Activated CD8-positive, alpha-beta memory T cell treated with anti-CD3 and anti-CD28 coated beads, Interleukin-2, amount 10 ng/mL, durations not matched to agents 7 days and 5 days (primary cell): Measurements from ENCODE around the gene TMEM174. TPM values are rescaled to one million over a fixed set of nuclear protein-coding genes. Genes with fewer than 3 reads are reported as not detected.

Source experiments
- ATAC-seq: fragments of 150-1000 bp; cut with Tn5 transposase; one replicate; pipeline ENCODE4 v1.10.0; 2021; ENCODE audit warnings: moderate library complexity
- CTCF ChIA-PET: fragments of 350-600 bp; sonication (Branson Sonifier 250); formaldehyde crosslinking; loops from one replicate; lab custom pipeline; 2021; ENCODE audit warnings: antibody characterized with exemption; lab: Charles Lee
- DNase-seq: peaks from one replicate; pipeline ENCODE4 v3.0.0-alpha.2; 2020
- H3K27ac Mint-ChIP-seq: one replicate; pipeline ENCODE4 v1.8.0; 2021; ENCODE audit warnings: mild to moderate bottlenecking, mixed read lengths
- H3K27me3 Mint-ChIP-seq: one replicate; pipeline ENCODE4 v1.8.0; 2021; ENCODE audit warnings: mixed read lengths
- H3K36me3 Mint-ChIP-seq: one replicate; pipeline ENCODE4 v1.8.0; 2021; ENCODE audit warnings: mild to moderate bottlenecking, mixed read lengths
- H3K4me1 Mint-ChIP-seq: one replicate; pipeline ENCODE4 v1.8.0; 2021; ENCODE audit warnings: mixed read lengths
- H3K4me3 Mint-ChIP-seq: one replicate; pipeline ENCODE4 v1.8.0; 2021; ENCODE audit warnings: mild to moderate bottlenecking, moderate library complexity, mixed read lengths
- H3K9me3 Mint-ChIP-seq: one replicate; pipeline ENCODE4 v1.8.0; 2022; ENCODE audit warnings: low read depth, mixed read lengths
- total RNA-seq, 2 experiments: library from RNA; stranded (reverse); gene quantifications; one replicate each; pipeline ENCODE4 v1.2.3, GENCODE V29; 2021

The TMEM174 gene
- total RNA-seq, 2 experiments from 2014 or later, result not detected

- Mint-ChIP-seq H3K27ac (peak overlapping the region; percentile 72), H3K36me3 (no peaks in the 10 kb centered on the region), H3K4me3 (no peak overlapping the region), H3K9me3 (no peaks in the 10 kb centered on the region), H3K4me1 (peaks cover 20% of the 10 kb centered on the region), H3K27me3 (peaks cover 90% of the 10 kb centered on the region)
- ATAC-seq (peak; percentile 76), DNase-seq (peak; percentile 84)
- CTCF ChIA-PET, result interaction anchor here (1.4 to 2.0 kb wide), 3 partner anchors 10 to 291 kb away, joined by 4 to 5 read pairs (median 5); no protein-coding TSS in a partner anchor
Measured at GRCh38 chr5:73160239-73160671, 12.7 kb upstream of the TMEM174 start.

GRCh38 chr5:73170522-73170921 lies 2.5 kb upstream of the TMEM174 start:
- ATAC-seq (no peak), DNase-seq (no peak)
- no peaks in the 10 kb centered on the region for H3K9me3 Mint-ChIP-seq
- CTCF ChIA-PET, result interaction anchor here (1.1 to 1.7 kb wide), 3 partner anchors 10 to 215 kb away, joined by 3 to 6 read pairs (median 5); partner anchors contain the start of gene FCHO2
- H3K36me3 Mint-ChIP-seq, result no peaks in the 10 kb centered on the region
- H3K4me1 Mint-ChIP-seq, result no peaks in the 10 kb centered on the region
- no peak overlapping the region for H3K27ac Mint-ChIP-seq
- H3K27me3 Mint-ChIP-seq, result peaks cover 83% of the 10 kb centered on the region
- H3K4me3 Mint-ChIP-seq, result no peak overlapping the region

- CTCF ChIA-PET, result interaction anchor here (1.1 to 1.7 kb wide), 3 partner anchors 11 to 216 kb away, joined by 3 to 6 read pairs (median 5); partner anchors contain the start of gene FCHO2
- no peaks in the 10 kb centered on the region for H3K4me1 Mint-ChIP-seq
- no peak overlapping the region for H3K27ac Mint-ChIP-seq
- H3K4me3 Mint-ChIP-seq, result no peak overlapping the region
- H3K9me3 Mint-ChIP-seq, result no peaks in the 10 kb centered on the region
- DNase-seq (no peak), ATAC-seq (no peak)
- H3K27me3 Mint-ChIP-seq, result peaks cover 80% of the 10 kb centered on the region
- H3K36me3 Mint-ChIP-seq, result no peaks in the 10 kb centered on the region
Measured at GRCh38 chr5:73171495-73171894, 1.5 kb upstream of the TMEM174 start.

GRCh38 chr5:73174100-73174815 lies 1.3 kb downstream of the TMEM174 start:
- CTCF ChIA-PET, result no interaction called here
- no peak for ATAC-seq
- no peak for DNase-seq
- Mint-ChIP-seq H3K27me3 (peaks cover 88% of the 10 kb centered on the region), H3K36me3 (no peaks in the 10 kb centered on the region), H3K4me1 (no peaks in the 10 kb centered on the region), H3K4me3 (no peak overlapping the region), H3K27ac (no peak overlapping the region), H3K9me3 (no peaks in the 10 kb centered on the region)

- ATAC-seq (no peak), DNase-seq (no peak)
- Mint-ChIP-seq H3K4me3 (no peak overlapping the region), H3K9me3 (no peaks in the 10 kb centered on the region), H3K4me1 (no peaks in the 10 kb centered on the region), H3K27ac (no peak overlapping the region), H3K36me3 (no peaks in the 10 kb centered on the region), H3K27me3 (peaks cover 87% of the 10 kb centered on the region)
- CTCF ChIA-PET, result no interaction called here
Measured at GRCh38 chr5:73176250-73176649, 3.3 kb downstream of the TMEM174 start.

- no peaks in the 10 kb centered on the region for H3K36me3 Mint-ChIP-seq
Measured at GRCh38 chr5:73178265-73178664, 5.3 kb downstream of the TMEM174 start.

GRCh38 chr5:73179730-73180129 lies 6.7 kb downstream of the TMEM174 start:
- Mint-ChIP-seq H3K4me1 (no peaks in the 10 kb centered on the region), H3K9me3 (no peaks in the 10 kb centered on the region), H3K4me3 (no peak overlapping the region), H3K27me3 (peaks cover 69% of the 10 kb centered on the region), H3K27ac (no peak overlapping the region), H3K36me3 (no peaks in the 10 kb centered on the region)
- CTCF ChIA-PET, result no interaction called here
- no peak for ATAC-seq
- no peak for DNase-seq

More at GRCh38 chr5:73178265-73178664, 5.3 kb downstream of the TMEM174 start:
- ATAC-seq (no peak), DNase-seq (no peak)
- Mint-ChIP-seq H3K9me3 (no peaks in the 10 kb centered on the region), H3K27me3 (peaks cover 76% of the 10 kb centered on the region), H3K4me3 (no peak overlapping the region), H3K4me1 (no peaks in the 10 kb centered on the region), H3K27ac (no peak overlapping the region)
- CTCF ChIA-PET, result no interaction called here

- Mint-ChIP-seq H3K9me3 (no peaks in the 10 kb centered on the region), H3K4me1 (no peaks in the 10 kb centered on the region), H3K4me3 (no peak overlapping the region), H3K27ac (no peak overlapping the region), H3K27me3 (peaks cover 63% of the 10 kb centered on the region), H3K36me3 (no peaks in the 10 kb centered on the region)
- no peak for DNase-seq
- ATAC-seq, result no peak
- CTCF ChIA-PET, result no interaction called here
Measured at GRCh38 chr5:73180566-73180965, 7.6 kb downstream of the TMEM174 start.

GRCh38 chr5:73182307-73182706 lies 9.3 kb downstream of the TMEM174 start:
- DNase-seq, result no peak
- H3K4me1 Mint-ChIP-seq, result no peaks in the 10 kb centered on the region
- no peaks in the 10 kb centered on the region for H3K36me3 Mint-ChIP-seq
- no peak for ATAC-seq
- no peak overlapping the region for H3K4me3 Mint-ChIP-seq
- H3K9me3 Mint-ChIP-seq, result no peaks in the 10 kb centered on the region
- H3K27me3 Mint-ChIP-seq, result peaks cover 58% of the 10 kb centered on the region
- H3K27ac Mint-ChIP-seq, result no peak overlapping the region
- CTCF ChIA-PET, result interaction anchor here (1.0 kb wide), 1 partner anchor 11 kb away, joined by 3 read pairs; no protein-coding TSS in a partner anchor

GRCh38 chr5:73183000-73183399 lies 10.0 kb downstream of the TMEM174 start:
- ATAC-seq (no peak), DNase-seq (no peak)
- Mint-ChIP-seq H3K4me1 (no peaks in the 10 kb centered on the region), H3K27me3 (peaks cover 57% of the 10 kb centered on the region), H3K9me3 (no peaks in the 10 kb centered on the region), H3K27ac (no peak overlapping the region), H3K4me3 (no peak overlapping the region), H3K36me3 (no peaks in the 10 kb centered on the region)
- CTCF ChIA-PET, result no interaction called here

GRCh38 chr5:73183481-73183891 lies 10.5 kb downstream of the TMEM174 start:
- ATAC-seq (no peak), DNase-seq (no peak)
- Mint-ChIP-seq H3K4me3 (no peak overlapping the region), H3K27me3 (peaks cover 52% of the 10 kb centered on the region), H3K36me3 (no peaks in the 10 kb centered on the region), H3K9me3 (no peaks in the 10 kb centered on the region), H3K27ac (no peak overlapping the region), H3K4me1 (no peaks in the 10 kb centered on the region)
- CTCF ChIA-PET, result no interaction called here

GRCh38 chr5:73186976-73187375 lies 14.0 kb downstream of the TMEM174 start:
- no peaks in the 10 kb centered on the region for H3K4me1 Mint-ChIP-seq
- H3K9me3 Mint-ChIP-seq, result no peaks in the 10 kb centered on the region
- CTCF ChIA-PET, result no interaction called here
- H3K27me3 Mint-ChIP-seq, result peaks cover 53% of the 10 kb centered on the region
- H3K4me3 Mint-ChIP-seq, result no peak overlapping the region
- DNase-seq, result no peak
- H3K36me3 Mint-ChIP-seq, result no peaks in the 10 kb centered on the region
- ATAC-seq, result no peak
- no peak overlapping the region for H3K27ac Mint-ChIP-seq

GRCh38 chr5:73188764-73189531 lies 16.0 kb downstream of the TMEM174 start:
- Mint-ChIP-seq H3K27ac (no peak overlapping the region), H3K9me3 (no peaks in the 10 kb centered on the region), H3K4me3 (no peak overlapping the region), H3K4me1 (no peaks in the 10 kb centered on the region), H3K36me3 (no peaks in the 10 kb centered on the region), H3K27me3 (peaks cover 44% of the 10 kb centered on the region)
- ATAC-seq (no peak), DNase-seq (no peak)
- CTCF ChIA-PET, result interaction anchor here (1.2 kb wide), 1 partner anchor 13 kb away, joined by 4 read pairs; no protein-coding TSS in a partner anchor
